SU-DHL-6 (cell line): Measurements from ENCODE around the gene CHRNB1.
"Not testable (repeated sequence)": the region's sequence is repeated elsewhere in the genome, so short reads cannot be mapped to it uniquely, and the experiment has no call there.

Experiments used
- H2AFZ ChIP-seq: fragments of 200-600 bp; sonication (generic); 2 replicates; pipeline ENCODE4 v1.6.1; 2014; ENCODE audit warnings: low read depth, mild to moderate bottlenecking, moderate library complexity, mixed read lengths, antibody characterized with exemption, low read length; ENCODE audit not compliant: severe bottlenecking
- H3F3A ChIP-seq: fragments of 200-600 bp; shearing (Covaris generic); 2 replicates; pipeline ENCODE4 v1.6.0; 2016; ENCODE audit warnings: antibody characterized with exemption, mild to moderate bottlenecking; ENCODE audit not compliant: insufficient read depth
- H3K27ac ChIP-seq: fragments of 200-600 bp; sonication (generic); 2 replicates; pipeline ENCODE4 v1.5.1; 2016; ENCODE audit warnings: low read depth, mild to moderate bottlenecking, low read length, moderate library complexity, mixed read lengths
- H3K27me3 ChIP-seq: fragments of 200-600 bp; sonication (generic), shearing (Covaris generic); 2 replicates; pipeline ENCODE4 v1.6.0; 2014; ENCODE audit warnings: mild to moderate bottlenecking, low read length
- H3K36me3 ChIP-seq: fragments of 200-600 bp; sonication (generic); 2 replicates; pipeline ENCODE4 v1.6.1; 2014; ENCODE audit warnings: mild to moderate bottlenecking, low read length, mixed read lengths
- H3K4me2 ChIP-seq: fragments of 300-600, 200-600 bp; shearing (Covaris generic), sonication (generic); 2 replicates; pipeline ENCODE4 v1.6.0; 2014; ENCODE audit warnings: low read length, low read depth, mild to moderate bottlenecking; ENCODE audit not compliant: poor library complexity, severe bottlenecking
- H3K4me3 ChIP-seq: fragments of 200-600 bp; sonication (generic); 2 replicates; pipeline ENCODE4 v1.5.1; 2014; ENCODE audit warnings: antibody characterized with exemption, low read length, mild to moderate bottlenecking, mixed read lengths; ENCODE audit not compliant: insufficient read depth, poor library complexity, severe bottlenecking
- H3K79me2 ChIP-seq: fragments of 200-600 bp; sonication (generic); 2 replicates; pipeline ENCODE4 v1.6.1; 2014; ENCODE audit warnings: mild to moderate bottlenecking, low read length, moderate library complexity; ENCODE audit not compliant: insufficient read depth
- H3K9ac ChIP-seq: fragments of 200-600 bp; sonication (generic); 2 replicates; pipeline ENCODE4 v1.7.0; 2014; ENCODE audit warnings: mild to moderate bottlenecking, low read length
- H3K9me2 ChIP-seq: fragments of 200-600 bp; sonication (generic); replicated peaks from 2 replicates; pipeline ENCODE4 v1.6.1; 2014; ENCODE audit warnings: low read length; ENCODE audit not compliant: insufficient read depth
- H3K9me3 ChIP-seq: fragments of 200-600 bp; sonication (generic); 2 replicates; pipeline ENCODE4 v1.6.1; 2014; ENCODE audit warnings: low read length, mixed read lengths; ENCODE audit not compliant: insufficient read depth
- H4K20me1 ChIP-seq: fragments of 200-600 bp; sonication (generic); 2 replicates; pipeline ENCODE4 v1.6.1; 2014; ENCODE audit warnings: low read depth, mild to moderate bottlenecking, antibody characterized with exemption, low read length, moderate library complexity, mixed read lengths
- EZH2phosphoT487 ChIP-seq: fragments of 200-600 bp; sonication (generic), shearing (Covaris generic); conservative IDR thresholded peaks from 2 replicates; pipeline ENCODE4 v1.6.1; 2018; ENCODE audit warnings: mild to moderate bottlenecking, antibody characterized with exemption, low read length, moderate library complexity, mixed read lengths
- TF ChIP-seq, protein P1 (sequence below): fragments of 200-600 bp; sonication (generic); IDR thresholded peaks from one replicate; pipeline ENCODE4 v1.5.1; 2017; ENCODE audit warnings: antibody characterized with exemption, mild to moderate bottlenecking, low read length, moderate library complexity; ENCODE audit not compliant: insufficient read depth, poor library complexity, severe bottlenecking

Gene CHRNB1

DNA sequence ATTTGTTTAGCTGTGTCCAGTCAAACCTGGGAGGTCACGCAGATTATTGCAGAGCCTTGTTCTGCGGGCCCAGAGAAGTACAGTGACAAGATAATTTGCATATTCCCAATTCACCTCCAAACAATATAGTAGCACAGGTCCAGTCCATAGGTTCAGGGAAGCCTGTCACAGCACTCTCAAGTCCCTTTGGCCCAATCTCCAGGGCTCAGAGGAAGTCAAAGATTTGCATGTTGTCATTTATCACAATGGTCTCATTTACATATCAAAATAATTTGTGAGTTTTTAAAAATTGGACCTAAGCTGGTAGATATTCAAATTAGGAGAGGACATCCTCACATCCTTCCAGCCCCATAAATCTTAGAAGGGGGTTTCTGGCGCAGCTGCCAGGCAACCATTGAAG is 22.6 kb downstream of the CHRNB1 start:
- no peaks in the 10 kb centered on the region for H4K20me1 ChIP-seq
- H2AFZ ChIP-seq: no peak overlapping the region
- H3K9ac ChIP-seq: no peak overlapping the region
- no peaks in the 10 kb centered on the region for H3K27me3 ChIP-seq
- no peaks in the 10 kb centered on the region for H3K9me3 ChIP-seq
- H3K79me2 ChIP-seq: no peaks in the 10 kb centered on the region
- TF ChIP-seq, protein P1, sequence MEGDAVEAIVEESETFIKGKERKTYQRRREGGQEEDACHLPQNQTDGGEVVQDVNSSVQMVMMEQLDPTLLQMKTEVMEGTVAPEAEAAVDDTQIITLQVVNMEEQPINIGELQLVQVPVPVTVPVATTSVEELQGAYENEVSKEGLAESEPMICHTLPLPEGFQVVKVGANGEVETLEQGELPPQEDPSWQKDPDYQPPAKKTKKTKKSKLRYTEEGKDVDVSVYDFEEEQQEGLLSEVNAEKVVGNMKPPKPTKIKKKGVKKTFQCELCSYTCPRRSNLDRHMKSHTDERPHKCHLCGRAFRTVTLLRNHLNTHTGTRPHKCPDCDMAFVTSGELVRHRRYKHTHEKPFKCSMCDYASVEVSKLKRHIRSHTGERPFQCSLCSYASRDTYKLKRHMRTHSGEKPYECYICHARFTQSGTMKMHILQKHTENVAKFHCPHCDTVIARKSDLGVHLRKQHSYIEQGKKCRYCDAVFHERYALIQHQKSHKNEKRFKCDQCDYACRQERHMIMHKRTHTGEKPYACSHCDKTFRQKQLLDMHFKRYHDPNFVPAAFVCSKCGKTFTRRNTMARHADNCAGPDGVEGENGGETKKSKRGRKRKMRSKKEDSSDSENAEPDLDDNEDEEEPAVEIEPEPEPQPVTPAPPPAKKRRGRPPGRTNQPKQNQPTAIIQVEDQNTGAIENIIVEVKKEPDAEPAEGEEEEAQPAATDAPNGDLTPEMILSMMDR: no peak
- TF ChIP-seq EZH2phosphoT487: no peak
- H3K4me2 ChIP-seq: no peak overlapping the region
- no peaks in the 10 kb centered on the region for H3K36me3 ChIP-seq
- H3K4me3 ChIP-seq: no peak overlapping the region
- H3F3A ChIP-seq: no peaks in the 10 kb centered on the region
- H3K27ac ChIP-seq: no peak overlapping the region
- H3K9me2 ChIP-seq: no peaks in the 10 kb centered on the region

DNA sequence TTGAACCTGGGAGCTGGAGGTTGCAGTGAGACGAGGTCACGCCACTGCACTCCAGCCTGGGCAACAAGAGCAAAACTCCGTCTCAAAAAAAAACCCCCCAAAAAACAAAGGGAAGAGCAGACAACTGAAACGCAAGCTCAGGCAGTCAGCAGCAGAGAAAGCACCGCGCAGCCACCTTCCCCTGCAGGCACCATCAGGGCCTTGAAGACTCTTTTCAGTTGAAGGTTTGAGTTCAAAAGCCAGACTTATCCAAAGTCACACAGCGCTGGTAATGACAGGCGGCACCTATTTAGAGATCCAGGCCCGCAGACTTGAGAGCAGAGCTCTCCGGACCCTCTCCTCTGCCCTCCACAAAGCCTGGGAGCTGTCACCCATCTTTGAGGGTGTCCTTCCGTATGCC is 23.4 kb downstream of the CHRNB1 start:
- no peak for TF ChIP-seq EZH2phosphoT487
- TF ChIP-seq, protein P1: no peak
- H3K9ac ChIP-seq: no peak overlapping the region
- H4K20me1 ChIP-seq: no peaks in the 10 kb centered on the region
- no peak overlapping the region for H3K4me3 ChIP-seq
- H3K4me2 ChIP-seq: no peak overlapping the region
- no peak overlapping the region for H3K27ac ChIP-seq
- no peaks in the 10 kb centered on the region for H3K9me3 ChIP-seq
- no peaks in the 10 kb centered on the region for H3K9me2 ChIP-seq
- no peaks in the 10 kb centered on the region for H3F3A ChIP-seq
- no peak overlapping the region for H2AFZ ChIP-seq
- no peaks in the 10 kb centered on the region for H3K36me3 ChIP-seq
- H3K79me2 ChIP-seq: no peaks in the 10 kb centered on the region
- H3K27me3 ChIP-seq: no peaks in the 10 kb centered on the region

DNA sequence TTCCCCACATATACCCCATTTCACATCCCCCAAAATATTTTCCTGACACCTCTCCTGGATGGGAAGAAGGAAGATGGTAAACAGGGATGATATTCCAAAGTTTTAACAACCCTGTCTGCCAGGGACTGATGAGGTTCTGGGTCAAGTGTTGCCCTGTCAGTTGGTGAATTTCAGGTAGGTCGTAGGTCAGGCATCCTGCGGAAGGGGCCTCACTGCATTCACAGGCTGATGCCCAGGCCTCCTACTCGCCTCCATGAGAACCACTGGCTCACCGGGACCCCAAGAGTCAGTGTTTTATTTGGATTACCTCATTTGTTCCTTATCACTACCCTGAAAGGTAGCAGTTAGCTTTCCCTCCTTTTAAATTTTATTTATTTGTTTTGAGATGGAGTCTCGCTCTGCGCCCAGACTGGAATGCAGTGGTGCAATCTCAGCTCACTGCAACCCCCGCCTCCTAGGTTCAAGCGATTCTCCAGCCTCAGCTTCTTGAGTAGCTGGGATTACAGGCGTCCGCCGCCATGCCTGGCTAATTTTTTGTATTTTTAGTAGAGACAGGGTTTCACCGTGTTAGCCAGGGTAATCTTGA is 24.0 kb downstream of the CHRNB1 start:
- Histone ChIP-seq H3K27ac (no peak overlapping the region), H2AFZ (no peak overlapping the region), H3K4me2 (no peak overlapping the region), H4K20me1 (no peaks in the 10 kb centered on the region), H3K36me3 (no peaks in the 10 kb centered on the region), H3K9ac (no peak overlapping the region), H3K4me3 (no peak overlapping the region), H3F3A (no peaks in the 10 kb centered on the region), H3K79me2 (no peaks in the 10 kb centered on the region), H3K9me3 (no peaks in the 10 kb centered on the region), H3K27me3 (no peaks in the 10 kb centered on the region), H3K9me2 (no peaks in the 10 kb centered on the region)
- TF ChIP-seq, protein P1: no peak
- TF ChIP-seq EZH2phosphoT487: no peak

DNA sequence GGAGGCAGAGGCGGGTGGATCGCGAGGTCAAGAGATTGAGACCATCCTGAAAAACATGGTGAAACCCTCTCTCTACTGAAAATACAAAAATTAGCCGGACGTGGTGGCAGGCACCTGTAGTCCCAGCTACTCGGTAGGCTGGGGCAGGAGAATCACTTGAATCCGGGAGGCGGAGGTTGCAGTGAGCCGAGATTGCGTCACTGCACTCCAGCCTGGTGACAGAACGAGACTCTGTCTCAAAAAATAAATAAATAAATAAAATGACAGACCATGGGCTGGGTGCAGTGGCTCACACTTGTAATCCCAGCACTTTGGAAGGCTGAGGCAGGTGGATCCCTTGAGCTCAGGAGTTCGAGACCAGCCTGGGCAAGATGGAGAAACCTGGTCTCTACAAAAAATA is 25.0 kb downstream of the CHRNB1 start:
- not testable (repeated sequence) for H2AFZ ChIP-seq, H3K4me2 ChIP-seq, H3K9me2 ChIP-seq, H3K27ac ChIP-seq, H3K9me3 ChIP-seq, H3K27me3 ChIP-seq, H3K4me3 ChIP-seq, H3K79me2 ChIP-seq, H3K9ac ChIP-seq, H3F3A ChIP-seq, H3K36me3 ChIP-seq, H4K20me1 ChIP-seq

DNA sequence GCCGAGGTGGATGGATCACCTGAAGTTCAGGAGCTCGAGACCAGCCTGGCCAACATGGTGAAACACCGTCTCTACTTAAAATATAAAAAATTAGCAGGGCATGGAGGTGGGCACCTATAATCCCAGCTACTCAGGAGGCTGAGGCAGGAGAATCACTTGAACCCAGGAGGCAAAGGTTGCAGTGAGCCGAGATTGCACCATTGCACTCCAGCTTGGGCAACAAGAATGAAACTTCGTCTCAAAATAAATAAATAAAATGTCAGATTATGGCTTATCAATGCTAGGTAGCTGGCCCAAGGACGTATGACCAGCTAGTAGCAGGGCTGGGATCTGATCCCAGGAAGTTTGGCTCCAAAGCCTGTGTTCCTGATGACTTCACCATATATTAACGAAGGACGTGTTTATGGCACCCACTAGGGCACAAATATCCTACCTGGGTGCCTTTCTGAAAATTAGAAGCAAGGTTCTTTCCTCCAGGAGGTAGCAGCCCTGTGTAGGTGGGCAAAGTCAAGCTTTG is 25.7 kb downstream of the CHRNB1 start:
- H3K36me3 ChIP-seq, H2AFZ ChIP-seq: not testable (repeated sequence)

More for the DNA sequence above, 25.7 kb downstream of the CHRNB1 start:
- H3K4me2 ChIP-seq, H3K4me3 ChIP-seq, H4K20me1 ChIP-seq, H3K27me3 ChIP-seq, H3F3A ChIP-seq, H3K27ac ChIP-seq, H3K9ac ChIP-seq, H3K79me2 ChIP-seq, H3K9me2 ChIP-seq, H3K9me3 ChIP-seq: not testable (repeated sequence)
